Measurements from ENCODE around the gene CBY3. TPM values are rescaled to one million over a fixed set of nuclear protein-coding genes. Genes with fewer than 3 reads are reported as not detected.
"Not testable (repeated sequence)": the region's sequence is repeated elsewhere in the genome, so short reads cannot be mapped to it uniquely, and the experiment has no call there.

Gene CBY3
- not detected in 2 replicates for total RNA-seq (2014; rRNA removed; shearing (Covaris generic))

DNA sequence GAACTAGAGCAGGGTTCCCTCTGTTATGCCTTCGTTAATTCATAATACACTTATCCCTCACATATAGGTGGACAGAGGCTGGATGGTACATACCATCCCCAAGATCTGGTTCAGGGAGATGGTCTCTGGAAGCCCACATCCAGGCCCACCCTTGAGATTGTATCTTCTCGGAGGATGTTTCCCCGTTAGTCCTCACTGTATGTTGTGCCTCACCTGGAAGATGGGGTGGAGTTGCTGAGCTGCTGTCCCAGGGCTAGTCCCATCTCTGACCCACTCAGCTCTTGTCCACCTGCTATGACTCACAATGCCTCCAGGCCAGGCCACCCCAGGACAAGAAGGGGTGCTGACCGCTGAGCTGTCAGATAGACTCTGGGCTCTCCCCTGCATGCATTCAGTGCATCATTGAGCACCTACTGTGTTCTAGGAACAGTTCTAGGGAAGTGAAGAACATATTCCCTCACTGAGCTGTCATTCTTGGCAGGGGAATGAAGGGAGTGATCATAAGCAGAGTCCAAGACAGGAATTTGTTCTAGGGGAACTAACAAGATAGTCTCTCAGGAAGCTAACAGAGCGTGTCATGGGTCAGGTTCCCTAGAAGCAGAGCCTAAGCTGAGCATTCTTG is at the start of gene CBY3:
Gene CBY3, minus strand, starts transcription at position 255 of the 622 bp plus-strand sequence. Its CDS starts 116 bp downstream, at position 139.
- peak; percentile 51 for DNase-seq (ENCODE audit: low read depth)

DNA sequence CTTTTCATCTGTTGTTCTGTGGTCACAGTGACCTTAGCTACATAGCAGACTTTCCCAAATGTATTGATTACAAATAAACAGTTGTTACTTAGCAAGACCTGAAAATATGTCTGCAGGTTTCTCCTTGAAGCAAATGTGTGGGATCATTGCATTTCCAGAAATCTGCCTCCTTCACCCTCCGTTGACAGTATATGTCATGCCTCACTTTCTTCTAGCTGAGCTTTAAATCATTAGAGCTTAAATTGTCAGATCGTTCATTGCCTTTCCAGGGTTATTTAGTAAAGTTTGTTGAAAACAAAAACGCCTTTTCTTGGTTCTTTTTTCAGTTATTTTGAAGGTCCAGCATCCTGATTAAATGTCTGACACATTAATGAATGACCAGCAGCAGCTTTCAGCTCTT is 49.5 kb upstream of the CBY3 start:
- no peak for DNase-seq (ENCODE audit: low read depth)

GRCh38 chr5:179729727-179730126 is 48.9 kb upstream of the CBY3 start:
- no peak for DNase-seq (ENCODE audit: low read depth)

DNA sequence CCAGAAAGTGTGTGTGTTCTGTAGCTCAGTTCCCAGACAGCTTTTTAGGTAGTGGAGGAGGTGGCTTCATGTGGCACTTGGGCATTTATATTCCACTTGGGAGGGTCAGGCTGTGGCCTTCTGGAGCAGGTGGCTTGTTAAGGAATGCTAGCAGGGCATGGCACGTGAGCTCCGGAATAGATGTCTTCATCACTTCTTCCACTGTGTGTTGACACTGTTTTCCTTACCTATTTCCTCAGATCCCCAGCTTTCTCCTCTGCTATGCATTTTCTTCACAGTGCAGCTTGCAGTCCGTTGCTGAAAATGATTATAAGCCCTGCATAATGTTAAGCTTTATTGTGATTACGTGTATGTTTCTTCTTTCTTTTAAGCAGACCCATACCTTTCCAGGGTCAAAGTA is 48.5 kb upstream of the CBY3 start:
- no peak for DNase-seq (ENCODE audit: low read depth)

GRCh38 chr5:179727106-179727505 is 46.3 kb upstream of the CBY3 start:
- DNase-seq (ENCODE audit: low read depth): no peak

GRCh38 chr5:179724163-179724562 is 43.3 kb upstream of the CBY3 start:
- no peak for DNase-seq (ENCODE audit: low read depth)

GRCh38 chr5:179720222-179720621 is 39.4 kb upstream of the CBY3 start:
- no peak for DNase-seq (ENCODE audit: low read depth)

GRCh38 chr5:179716286-179716685 is 35.5 kb upstream of the CBY3 start:
- peak; percentile 43 for DNase-seq (ENCODE audit: low read depth)

GRCh38 chr5:179700401-179700918 is 19.6 kb upstream of the CBY3 start:
- DNase-seq (ENCODE audit: low read depth): no peak

GRCh38 chr5:179699616-179700237 is 18.9 kb upstream of the CBY3 start:
- DNase-seq (ENCODE audit: low read depth): peak; percentile 37

- peak; percentile 27 for DNase-seq (ENCODE audit: low read depth)
These were observed 18.2 kb upstream of the CBY3 start, which contains the start of gene CANX for GRCh38 chr5:179698935-179699615. CANX (plus strand) TSS chr5:179698967; CDS start chr5:179705682, 6,715 bp downstream.

GRCh38 chr5:179697993-179698934 is 17.4 kb upstream of the CBY3 start:
- peak; percentile 99 for DNase-seq (ENCODE audit: low read depth)

GRCh38 chr5:179697543-179697942 is 16.7 kb upstream of the CBY3 start:
- DNase-seq (ENCODE audit: low read depth): not testable (repeated sequence)

DNA sequence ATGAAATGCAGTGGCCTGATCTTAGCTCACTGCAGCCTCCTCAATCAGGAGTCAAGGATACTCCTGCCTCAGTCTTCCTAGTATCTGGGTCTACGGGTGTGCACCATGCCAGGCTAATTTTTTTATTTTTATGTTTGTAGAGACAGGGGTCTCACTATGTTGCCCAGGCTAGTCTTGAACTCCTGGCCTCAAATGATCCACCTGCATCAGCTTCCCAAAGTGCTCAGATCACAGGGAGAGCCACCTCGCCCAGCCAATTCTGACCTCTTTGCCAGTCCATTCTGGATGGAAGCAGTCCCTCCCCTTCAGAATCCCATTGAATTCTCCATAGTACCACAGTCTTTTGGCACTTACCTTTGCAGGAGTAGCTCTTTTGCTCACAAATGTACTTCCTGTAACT is 16.3 kb upstream of the CBY3 start:
- no peak for DNase-seq (ENCODE audit: low read depth)

GRCh38 chr5:179696603-179697002 is 15.8 kb upstream of the CBY3 start:
- no peak for DNase-seq (ENCODE audit: low read depth)

DNA sequence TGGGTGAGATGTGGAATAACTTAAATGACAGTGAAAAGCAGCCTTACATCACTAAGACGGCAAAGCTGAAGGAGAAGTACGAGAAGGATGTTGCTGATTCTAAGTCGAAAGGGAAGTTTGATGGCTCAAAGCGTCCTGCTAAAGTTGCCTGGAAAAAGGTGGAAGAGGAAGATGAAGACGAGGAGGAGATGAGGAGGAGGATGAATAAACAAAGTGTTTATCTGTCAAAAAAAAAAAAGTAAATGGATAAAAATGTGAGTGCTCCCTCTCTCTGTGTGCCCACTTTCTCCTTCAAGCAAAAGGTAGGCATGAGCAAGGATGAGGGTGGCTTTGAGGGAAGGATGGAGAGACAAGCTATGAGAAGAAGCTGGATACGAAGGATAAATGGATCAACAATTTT is 13.7 kb upstream of the CBY3 start:
- DNase-seq (ENCODE audit: low read depth): no peak

DNA sequence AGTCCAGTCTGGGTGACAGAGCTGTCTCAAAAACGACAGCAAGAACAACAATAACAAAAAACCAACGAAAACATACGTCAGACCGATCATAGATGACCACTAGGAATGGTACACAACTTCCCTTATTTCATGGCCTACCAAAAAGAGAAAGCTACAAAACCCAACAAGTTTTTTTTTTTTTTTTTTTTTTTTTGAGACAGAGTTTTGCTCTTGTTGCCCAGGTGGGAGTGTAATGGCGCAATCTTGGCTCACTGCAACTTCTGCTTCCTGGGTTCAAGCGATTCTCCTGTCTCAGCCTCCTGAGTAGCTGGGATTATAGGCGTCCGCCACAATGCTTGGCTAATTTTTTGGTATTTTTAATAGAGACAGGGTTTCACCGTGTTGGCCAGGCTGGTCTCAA is 8.4 kb upstream of the CBY3 start:
- DNase-seq (ENCODE audit: low read depth): not testable (repeated sequence)

GRCh38 chr5:179680014-179680779 is 637 bp downstream of the CBY3 start:
- DNase-seq (ENCODE audit: low read depth): no peak

DNA sequence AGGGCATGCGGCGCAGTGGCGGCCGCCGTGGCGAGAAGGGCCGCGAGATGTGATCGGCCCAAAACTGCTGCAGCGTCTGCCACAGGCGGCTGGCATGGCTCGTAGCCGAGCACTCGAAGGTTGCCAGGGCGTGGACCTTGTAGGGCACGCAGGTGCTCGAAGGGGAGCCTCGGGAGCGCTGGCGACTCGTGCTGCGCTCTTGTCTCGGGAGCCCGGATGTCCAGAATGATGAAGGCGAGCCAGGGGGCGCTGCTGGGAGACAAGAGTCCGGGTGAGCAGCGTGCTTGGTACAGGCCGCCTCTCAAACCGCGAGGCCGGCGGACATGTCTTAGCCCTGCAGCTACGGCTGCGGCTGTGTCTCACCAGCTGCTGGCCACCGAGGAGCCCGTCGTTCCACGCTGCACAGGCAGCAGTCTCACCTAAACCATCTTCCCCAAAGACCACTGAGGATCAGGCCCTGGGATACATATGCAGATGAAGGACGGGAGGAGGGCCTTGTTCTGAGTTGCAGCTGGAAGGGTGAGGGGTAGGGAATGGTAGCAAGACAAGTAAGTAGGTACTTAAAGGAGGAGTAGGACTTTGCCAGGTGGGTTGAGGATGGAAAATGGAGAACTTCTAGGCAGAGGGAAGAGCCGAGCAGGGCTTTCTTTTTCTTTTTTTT is 1.7 kb downstream of the CBY3 start:
- DNase-seq (ENCODE audit: low read depth): no peak
